Measurements from ENCODE around the gene FMNL1.

FMNL1 gene

DNA sequence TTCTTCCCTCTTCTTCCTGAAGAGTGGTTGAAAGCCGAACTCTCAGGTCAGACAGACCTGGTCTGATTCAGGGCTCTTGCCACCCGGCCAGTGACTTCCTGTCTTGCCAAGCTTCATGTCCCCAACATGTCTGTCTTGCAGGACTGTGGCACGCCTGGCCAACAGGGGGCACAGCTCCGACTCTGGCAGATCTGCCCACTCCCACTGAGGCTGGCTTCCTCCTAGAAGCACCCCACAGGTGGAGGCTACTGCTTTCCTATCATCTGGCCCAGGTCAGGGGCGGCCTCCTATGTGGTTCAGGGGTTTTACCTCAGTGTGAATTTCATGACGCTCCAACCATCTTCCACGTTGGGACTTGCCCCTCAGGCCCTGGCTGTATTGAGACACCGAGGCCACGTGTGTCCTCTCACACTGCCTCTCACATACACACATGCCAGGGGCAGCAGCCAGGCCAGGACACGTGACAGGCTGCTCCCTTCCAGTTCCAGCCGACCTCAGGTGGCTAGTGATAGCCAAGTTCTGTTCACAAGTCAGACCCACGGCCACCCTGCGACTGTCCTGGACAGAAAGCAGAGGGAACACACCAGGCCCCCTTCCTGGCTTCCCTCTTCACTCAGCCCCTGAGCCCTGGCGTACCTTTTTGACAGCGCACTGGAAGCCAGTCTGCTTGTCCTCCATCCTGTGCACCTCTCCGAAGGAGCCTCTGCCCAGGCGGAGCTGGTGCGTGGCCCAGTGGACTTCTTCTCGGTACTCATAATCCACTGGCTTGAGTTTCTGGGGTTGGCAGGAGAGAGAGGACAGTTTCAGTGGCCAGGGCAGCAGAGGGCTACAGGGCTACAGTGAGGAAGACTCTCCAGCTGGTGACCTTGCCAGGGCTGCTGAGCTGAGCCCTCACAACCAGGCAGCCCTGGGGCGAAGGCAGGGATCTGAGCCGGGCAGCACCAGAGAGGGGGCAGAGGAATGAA is 62.8 kb downstream of the FMNL1 start:
- peak; percentile 38 for DNase-seq

- no peak for DNase-seq
Observed at GRCh38 chr17:45286286-45286685, 64.6 kb downstream of the FMNL1 start.

- DNase-seq, result no peak
Observed at GRCh38 chr17:45287526-45288500, 66.1 kb downstream of the FMNL1 start.

GRCh38 chr17:45288825-45289224 is 67.1 kb downstream of the FMNL1 start:
- no peak for DNase-seq

DNA sequence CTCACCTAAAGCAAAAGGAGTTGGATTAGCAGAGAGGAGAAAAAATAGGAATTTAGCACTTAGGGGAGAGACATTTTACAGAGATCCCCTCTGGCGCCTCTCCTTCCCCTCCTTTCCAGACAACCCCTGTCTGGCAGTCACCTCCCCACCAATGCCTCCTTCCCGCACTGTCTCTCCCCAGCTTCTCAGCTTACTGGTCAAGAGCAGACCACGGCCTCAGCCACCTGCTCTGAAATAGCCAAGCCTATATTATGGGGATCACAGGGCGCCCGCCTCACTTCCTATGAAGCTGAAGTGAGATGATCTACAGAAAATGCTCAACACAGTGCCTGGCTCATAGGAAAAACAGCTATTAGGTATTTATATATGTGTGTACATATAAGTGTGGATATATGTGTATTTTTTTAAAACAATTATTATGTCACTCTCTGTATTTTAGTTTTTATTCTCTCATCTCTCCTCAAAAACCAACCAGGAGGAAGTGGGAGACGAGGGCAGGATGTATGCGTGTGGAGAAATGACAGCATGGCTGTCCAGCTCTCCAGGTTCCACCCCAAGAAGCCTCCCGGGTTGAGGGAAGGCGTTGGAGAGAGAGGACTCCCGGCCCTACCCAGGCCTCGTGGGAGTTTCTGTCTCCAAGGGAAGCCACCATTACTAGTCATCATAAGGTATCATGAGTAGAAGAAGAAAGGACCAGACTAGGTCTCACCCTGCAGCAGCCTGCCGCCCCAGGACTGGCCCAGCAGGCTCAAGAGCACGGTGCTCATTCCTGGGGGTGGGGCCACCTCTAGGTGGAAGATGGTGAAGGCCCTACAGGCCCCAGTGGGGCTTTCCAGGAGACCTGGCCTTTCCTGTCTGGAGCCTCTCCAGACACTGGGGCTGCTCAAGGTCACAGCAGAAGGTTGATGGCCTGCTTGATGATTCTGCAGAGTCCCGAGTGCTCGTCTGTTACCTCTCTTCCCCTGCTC is 67.9 kb downstream of the FMNL1 start:
- DNase-seq, result no peak

DNA sequence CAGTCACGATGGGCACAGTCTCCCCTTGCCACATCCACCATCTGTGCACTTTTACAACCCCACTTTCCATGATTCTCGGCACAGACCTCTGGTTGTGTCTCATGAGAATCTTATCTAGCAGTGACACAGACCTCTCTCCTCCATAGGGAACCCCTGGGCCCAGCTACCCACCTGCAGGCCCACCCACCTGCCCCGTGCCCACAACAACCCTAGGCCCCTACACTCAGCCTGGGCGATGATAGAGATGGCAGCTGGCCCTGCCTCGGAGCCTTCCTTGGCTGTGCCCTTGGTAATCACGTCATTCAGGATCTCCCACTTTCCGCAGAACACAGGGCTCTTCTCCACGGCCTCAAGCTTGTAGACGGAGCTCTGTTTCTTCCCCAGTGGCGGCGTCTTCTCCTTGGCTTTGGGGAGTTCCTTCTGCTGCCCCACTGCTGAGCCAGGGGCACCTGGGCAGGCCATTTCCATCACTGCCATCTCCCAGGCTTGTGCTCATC is 68.6 kb downstream of the FMNL1 start:
- DNase-seq, result no peak

DNA sequence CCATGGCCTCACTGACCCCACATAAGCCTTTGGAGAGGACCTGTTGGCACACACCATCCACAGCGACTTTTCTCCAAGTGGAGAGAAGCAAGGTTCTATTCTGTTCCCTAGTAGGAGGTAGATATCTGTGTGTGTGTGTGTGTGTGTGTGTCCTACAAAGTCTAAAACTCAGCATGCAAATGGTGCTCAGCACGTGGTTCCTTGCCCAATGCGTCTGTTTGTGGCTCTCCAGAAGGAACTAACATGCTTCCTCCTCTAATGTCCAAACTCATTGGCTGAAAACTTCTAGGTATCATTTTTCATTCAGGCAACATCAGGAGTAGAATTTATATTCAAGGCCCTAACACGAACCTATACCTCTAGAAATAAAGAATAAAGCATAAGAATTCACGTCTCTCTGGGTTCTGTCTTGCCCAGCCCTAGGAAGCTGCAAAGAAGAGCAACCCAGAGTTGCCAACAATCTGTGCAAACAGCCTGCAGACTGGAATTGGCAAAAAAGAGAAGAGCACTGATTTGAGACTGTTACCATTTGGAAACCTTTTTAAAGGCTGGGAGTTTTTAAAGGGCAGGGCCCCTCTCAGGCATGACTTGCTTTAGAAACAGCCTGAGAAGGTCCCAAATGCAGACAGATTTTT is 69.6 kb downstream of the FMNL1 start:
- DNase-seq, result no peak

DNA sequence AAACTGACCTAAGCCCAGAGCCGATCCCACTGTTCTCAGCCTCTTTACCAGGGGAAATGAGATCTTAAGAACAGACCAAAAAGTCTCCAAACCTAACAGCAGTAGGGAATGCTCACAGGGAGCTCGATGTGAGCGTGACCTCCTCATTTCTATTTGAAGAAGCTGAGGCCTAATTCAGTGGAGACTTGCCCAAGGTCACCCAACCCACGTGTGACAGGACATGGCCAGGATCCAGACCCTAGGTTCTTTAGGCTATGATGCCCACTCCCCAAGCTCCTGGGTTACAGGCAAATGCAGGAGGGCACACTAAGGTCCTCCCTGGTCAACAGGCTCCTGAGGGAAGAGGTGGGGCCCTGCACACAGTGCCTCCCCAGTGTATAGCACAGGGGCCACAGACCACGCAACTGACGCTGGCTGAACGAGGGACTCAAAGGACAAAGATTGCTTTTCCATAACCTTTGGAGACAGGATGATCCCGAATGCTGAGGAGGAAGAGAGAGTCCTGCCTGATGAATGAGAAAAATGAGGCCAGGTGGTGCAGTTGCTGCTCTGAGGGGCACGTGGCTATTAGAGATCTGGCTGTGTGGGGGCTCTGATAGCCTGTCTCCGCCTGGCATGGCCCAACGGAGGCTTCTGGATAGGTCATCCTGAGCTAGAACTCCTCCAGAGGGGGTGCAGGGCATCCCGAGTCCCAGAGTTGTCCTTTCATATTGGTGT is 71.2 kb downstream of the FMNL1 start:
- DNase-seq, result no peak

DNA sequence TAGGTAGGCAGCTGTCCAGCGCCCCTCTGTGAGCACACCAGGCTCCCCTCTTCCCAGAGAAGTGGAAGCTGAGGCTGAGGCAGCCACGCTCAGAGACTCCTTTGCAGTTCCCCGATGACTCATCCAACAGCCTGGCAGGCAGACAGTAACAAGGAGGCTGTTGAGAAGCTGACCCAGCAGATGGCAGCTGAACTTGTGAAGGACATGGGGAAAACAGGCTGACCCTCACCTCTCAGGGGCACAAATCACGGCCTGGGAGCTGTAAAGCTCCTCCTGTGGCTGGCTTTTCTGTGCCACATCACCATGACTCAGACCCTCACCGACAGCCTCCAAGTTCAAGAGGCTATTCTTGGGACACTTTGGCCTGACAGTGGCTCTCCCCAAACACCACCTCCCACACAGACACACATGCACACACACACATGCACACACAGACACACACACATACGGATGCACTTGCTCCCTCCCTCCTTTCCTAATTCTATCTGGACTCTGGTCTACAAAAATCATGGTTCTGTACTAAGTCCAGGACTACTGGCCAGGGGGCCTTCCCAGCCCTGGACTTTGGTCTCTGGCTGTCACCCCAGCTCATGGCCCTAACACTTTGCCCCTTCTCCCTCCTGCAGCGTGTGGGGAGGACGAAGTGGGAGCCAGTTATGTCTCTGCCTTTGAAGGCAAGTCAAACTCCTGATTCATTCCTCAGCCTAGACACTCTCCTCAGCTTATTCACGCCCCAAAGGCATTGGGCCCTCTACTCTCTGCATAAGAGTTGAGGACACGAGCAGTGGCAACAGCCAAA is 71.9 kb downstream of the FMNL1 start:
- DNase-seq, result no peak

DNA sequence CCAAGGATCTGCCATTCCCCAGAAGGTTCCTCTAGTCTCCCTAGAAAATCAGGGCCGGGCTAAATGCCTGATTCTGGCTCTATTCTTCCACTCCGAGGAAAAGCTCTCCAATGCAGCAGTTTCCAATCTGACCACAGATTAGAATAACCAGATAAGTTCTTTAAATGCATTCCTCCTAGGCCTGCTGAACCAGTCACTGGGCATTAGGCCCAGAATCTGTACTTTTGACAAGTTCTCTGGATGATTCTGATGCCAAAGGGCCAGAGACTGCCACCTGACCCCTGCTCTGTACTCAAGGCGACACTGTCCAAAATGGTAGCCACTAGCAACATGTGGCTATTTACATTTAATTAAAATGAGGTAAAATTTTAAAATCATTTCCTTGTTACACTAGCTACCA is 72.8 kb downstream of the FMNL1 start:
- DNase-seq, result no peak

DNA sequence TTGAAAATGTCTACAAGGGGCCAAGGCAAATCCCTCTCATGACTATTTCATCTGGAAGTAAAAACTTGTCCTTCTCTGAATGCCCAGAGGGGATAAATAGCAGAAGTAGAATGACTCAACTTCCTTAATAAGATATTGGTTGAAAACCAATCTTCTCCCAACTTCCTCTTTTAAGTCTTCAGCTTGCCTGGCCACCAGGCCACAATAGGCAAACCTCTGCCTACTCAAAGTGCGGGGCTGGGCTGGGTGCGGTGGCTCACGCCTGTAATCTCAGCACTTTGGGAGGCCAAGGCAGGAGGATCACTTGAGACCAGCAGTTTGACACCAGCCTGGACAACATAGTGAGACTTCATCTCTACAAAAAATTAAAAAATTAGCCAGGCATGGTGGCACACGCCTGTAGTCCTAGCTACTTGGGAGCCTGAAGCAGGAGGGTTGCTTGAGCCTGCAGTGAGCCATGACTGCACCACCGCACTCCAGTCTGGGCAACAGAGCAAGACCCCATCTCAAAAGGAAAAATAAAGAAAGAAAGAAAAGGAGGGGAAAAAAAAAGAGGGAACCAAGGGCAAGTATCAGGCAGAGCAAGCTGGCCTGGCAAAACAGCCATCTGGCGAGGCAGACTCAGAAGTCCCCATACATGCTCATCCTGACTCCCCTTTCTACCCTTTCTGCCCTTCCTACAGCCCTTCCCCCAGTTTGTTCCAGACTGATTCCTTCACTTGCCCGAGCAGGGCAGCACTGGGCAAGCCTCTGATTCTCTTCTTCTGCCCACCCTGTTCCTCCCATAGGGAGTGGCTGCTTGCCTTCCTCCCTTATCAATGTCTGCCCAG is 74.5 kb downstream of the FMNL1 start:
- no peak for DNase-seq

DNA sequence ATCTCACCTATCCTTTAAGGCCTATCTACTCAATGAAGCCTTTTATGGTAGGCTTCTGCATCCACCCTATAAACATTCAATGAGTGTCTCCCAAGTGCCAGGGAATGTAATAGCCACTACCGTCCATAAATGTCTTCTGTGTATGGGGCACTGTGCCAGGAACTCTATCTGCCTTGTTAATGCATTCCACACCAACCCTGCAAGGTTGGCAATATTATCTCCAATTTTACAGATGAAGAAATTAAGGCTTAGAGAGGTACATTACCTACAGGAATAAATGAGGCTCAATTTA is 75.1 kb downstream of the FMNL1 start:
- no peak for DNase-seq

Data from activated CD4-positive, alpha-beta T cell treated with anti-CD3 and anti-CD28 coated beads for 1 hour (primary cell).